Measurements from ENCODE around the gene MAP7D2.

DNA sequence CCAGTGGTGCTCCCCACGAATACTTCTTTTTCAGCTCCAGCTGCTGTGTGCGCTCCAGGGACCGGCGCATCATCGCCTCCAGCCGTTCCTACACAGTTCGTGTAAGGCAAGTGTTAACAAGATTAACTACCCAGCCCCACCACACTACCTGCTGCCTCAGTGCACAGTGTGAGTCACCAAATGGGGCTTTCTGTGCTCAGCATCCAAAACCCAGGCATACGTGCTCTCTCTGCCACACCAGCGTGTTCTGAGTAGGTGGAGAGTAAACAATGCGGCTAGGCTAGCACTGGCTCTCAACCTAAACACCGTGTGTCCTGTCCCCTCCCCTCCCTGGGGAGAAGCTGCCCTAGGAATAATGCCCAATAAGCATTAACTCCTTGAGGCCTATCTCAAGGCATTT lies 60.0 kb downstream of the MAP7D2 start:
- TF ChIP-seq CTCF (IDR thresholded peaks at IDR 0.05) = no peak
- no peak for TF ChIP-seq POLR2A (IDR thresholded peaks at IDR 0.05)
